Liver (tissue), 9 donors: ENCODE measurements around the gene DACH1. TPM values are rescaled to one million over a fixed set of nuclear protein-coding genes. Genes with fewer than 3 reads are reported as not detected.

Experiments
- DNase-seq: peaks from one replicate; pipeline ENCODE4 v3.0.0-alpha.2; 2017; ENCODE audit warnings: low spot score
- H3K27ac ChIP-seq, 2 donors: one replicate each; pipeline ENCODE4 v1.7.0; 2013; ENCODE audit warnings: inconsistent platforms in 2 of 2, low read length in 2 of 2, control low read depth in 1 of 2, low read depth in 1 of 2, mild to moderate bottlenecking in 1 of 2
- H3K27me3 ChIP-seq, 4 donors: one replicate each; pipeline versions ENCODE4 v1.6.1 to v1.7.0; 2013; ENCODE audit warnings: low read length in 3 of 4, inconsistent platforms in 1 of 4, mild to moderate bottlenecking in 1 of 4, moderate library complexity in 1 of 4; ENCODE audit not compliant: control insufficient read depth in 4 of 4, insufficient read depth in 4 of 4
- H3K36me3 ChIP-seq, 4 donors: one replicate each; pipeline versions ENCODE4 v1.6.1 to v1.7.0; 2013; ENCODE audit warnings: low read length in 3 of 4, mild to moderate bottlenecking in 3 of 4, low read depth in 1 of 4, moderate library complexity in 1 of 4; ENCODE audit not compliant: control insufficient read depth in 4 of 4, insufficient read depth in 3 of 4
- H3K4me1 ChIP-seq, 4 donors: one replicate each; pipeline versions ENCODE4 v1.6.1 to v1.7.0; 2013; ENCODE audit warnings: low read length in 3 of 4, mild to moderate bottlenecking in 3 of 4, moderate library complexity in 1 of 4; ENCODE audit not compliant: control insufficient read depth in 4 of 4, insufficient read depth in 4 of 4
- H3K4me3 ChIP-seq, 3 donors: one replicate each; pipeline versions ENCODE4 v1.6.1 to v1.7.0; 2013; ENCODE audit warnings: low read length in 3 of 3, control low read depth in 1 of 3, low read depth in 1 of 3, mild to moderate bottlenecking in 1 of 3
- H3K9ac ChIP-seq, 2 donors: one replicate each; pipeline ENCODE4 v1.7.0; 2013; ENCODE audit warnings: low read length in 2 of 2, mild to moderate bottlenecking in 2 of 2, moderate library complexity in 2 of 2, control low read depth in 1 of 2, low read depth in 1 of 2
- H3K9me3 ChIP-seq, 4 donors: one replicate each; pipeline versions ENCODE4 v1.6.1 to v1.7.0; 2013; ENCODE audit warnings: low read length in 3 of 4; ENCODE audit not compliant: control insufficient read depth in 4 of 4
- EGR1 ChIP-seq, 2 donors: IDR thresholded peaks; 2 replicates each; pipeline ENCODE4 v1.6.1; 2016 to 2018; ENCODE audit warnings: antibody characterized with exemption in 2 of 2, low read depth in 2 of 2
- FOXA1 ChIP-seq: IDR thresholded peaks from 2 replicates; pipeline ENCODE4 v1.6.1; 2016; ENCODE audit warnings: antibody characterized with exemption
- FOXA2 ChIP-seq: IDR thresholded peaks from 2 replicates; pipeline ENCODE4 v1.6.1; 2016; ENCODE audit warnings: antibody characterized with exemption
- HNF4A ChIP-seq, 2 donors: conservative IDR thresholded peaks; 2 replicates each; pipeline ENCODE4 v1.6.1; 2016; ENCODE audit warnings: antibody characterized with exemption in 2 of 2, mild to moderate bottlenecking in 2 of 2
- HNF4G ChIP-seq: IDR thresholded peaks from 2 replicates; pipeline ENCODE4 v1.6.1; 2016; ENCODE audit warnings: antibody characterized with exemption
- JUND ChIP-seq, 2 donors: IDR thresholded peaks; 2 replicates each; pipeline ENCODE4 v1.6.1; 2016; ENCODE audit warnings: antibody characterized with exemption in 2 of 2
- NR2F2 ChIP-seq: IDR thresholded peaks from 2 replicates; pipeline ENCODE4 v1.6.1; 2016; ENCODE audit warnings: antibody characterized with exemption
- RAD21 ChIP-seq, 2 donors: IDR thresholded peaks; 2 replicates each; pipeline ENCODE4 v1.6.1; 2016; ENCODE audit warnings: antibody characterized with exemption in 2 of 2, mild to moderate bottlenecking in 2 of 2
- RXRA ChIP-seq, 2 donors: IDR thresholded peaks; 2 replicates each; pipeline ENCODE4 v1.6.1; 2017 to 2018; ENCODE audit warnings: antibody characterized with exemption in 2 of 2, mild to moderate bottlenecking in 1 of 2
- SP1 ChIP-seq: IDR thresholded peaks from 2 replicates; pipeline ENCODE4 v1.6.1; 2018; ENCODE audit warnings: antibody characterized with exemption, mild to moderate bottlenecking
- TAF1 ChIP-seq: conservative IDR thresholded peaks from 2 replicates; pipeline ENCODE4 v1.6.1; 2016; ENCODE audit warnings: antibody characterized with exemption, mild to moderate bottlenecking
- YY1 ChIP-seq: IDR thresholded peaks from 2 replicates; pipeline ENCODE4 v1.6.1; 2016; ENCODE audit warnings: antibody characterized with exemption, mild to moderate bottlenecking
- WGBS: extraction: QIAGEN DNeasy Blood & Tissue Kit; methylation state at CpG from one replicate; pipeline ENCODE4 v1.1.7; 2013; 5-methylcytosine and 5-hydroxymethylcytosine counted together
- polyA plus RNA-seq, 2 donors: library from polyadenylated mRNA; stranded (reverse) in 1 of 2; unstranded in 1 of 2; fragments of 200-250 nt in 1 of 2; fragments of >200 nt in 1 of 2; fragmentation: Nextera tagmentation in 1 of 2; extraction: Ambion mirVana in 1 of 2; gene quantifications; one replicate each; pipeline versions ENCODE4 v1.2.1 to v1.2.3, GENCODE V29; 2013 to 2015
- total RNA-seq, 2 donors: library from RNA; depleted of rRNA; stranded (reverse); fragments of >200 nt; gene quantifications; one replicate each; pipeline ENCODE4 v1.2.3, GENCODE V29; 2014
- TF ChIP-seq, protein P1 (sequence below): IDR thresholded peaks from 2 replicates; pipeline ENCODE4 v1.6.1; 2016; ENCODE audit warnings: antibody characterized with exemption
- TF ChIP-seq, protein P2 (sequence below): IDR thresholded peaks from 2 replicates; pipeline ENCODE4 v1.6.1; 2016; ENCODE audit warnings: antibody characterized with exemption
- TF ChIP-seq, protein P3 (sequence below): IDR thresholded peaks from 2 replicates; pipeline ENCODE4 v1.6.1; 2016; ENCODE audit warnings: antibody characterized with exemption
- TF ChIP-seq, protein P4 (sequence below): IDR thresholded peaks from 2 replicates; pipeline ENCODE4 v1.6.1; 2016; ENCODE audit warnings: antibody characterized with exemption, mild to moderate bottlenecking
- donor health status: healthy.
- donor health status: healthy.
- donor health status: healthy.
- donor health status: healthy.
- donor health status: healthy.

The DACH1 gene
- total and polyA plus RNA-seq, 4 donors, result 0.28 to 1.9 (median 0.77) TPM

DNA sequence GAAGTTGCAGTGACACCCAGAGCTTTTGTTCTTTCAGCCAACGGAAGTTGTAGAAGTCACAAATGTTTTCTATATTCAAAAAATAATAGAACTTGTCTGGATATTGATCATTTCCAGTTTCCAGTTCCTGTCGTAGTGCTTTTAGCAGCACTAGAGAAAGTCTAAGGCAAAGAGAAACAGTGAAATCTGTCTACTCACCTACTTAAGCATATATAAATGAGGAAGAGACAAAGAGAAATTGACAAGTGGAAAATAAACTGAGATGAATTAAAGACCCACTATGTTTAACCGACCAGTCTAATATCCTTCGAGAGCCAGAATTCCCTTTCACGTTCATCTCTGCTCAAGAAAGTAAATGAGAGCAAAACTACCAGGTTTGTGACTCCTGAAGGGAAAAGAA is 36.7 kb downstream of the DACH1 start:
- Histone ChIP-seq H3K4me1 (no peaks in the 10 kb centered on the region), H3K9ac (no peak overlapping the region), H3K9me3 (peaks cover 0 to 3% (median 0%) of the 10 kb centered on the region in 4 donors), H3K4me3 (no peak overlapping the region), H3K36me3 (no peaks in the 10 kb centered on the region), H3K27ac (no peak overlapping the region), H3K27me3 (peaks cover 0 to 3% (median 0%) of the 10 kb centered on the region in 4 donors)
- WGBS, result 53% methylated on average over 5 of the region's 5 CpGs
- TF ChIP-seq HNF4A (conservative IDR thresholded peaks at IDR 0.05), result no peak
- no peak for TF ChIP-seq YY1
- TF ChIP-seq, protein P1, sequence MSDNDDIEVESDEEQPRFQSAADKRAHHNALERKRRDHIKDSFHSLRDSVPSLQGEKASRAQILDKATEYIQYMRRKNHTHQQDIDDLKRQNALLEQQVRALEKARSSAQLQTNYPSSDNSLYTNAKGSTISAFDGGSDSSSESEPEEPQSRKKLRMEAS, result no peak
- TF ChIP-seq TAF1, result no peak
- no peak for TF ChIP-seq RXRA (IDR thresholded peaks at IDR 0.05)
- TF ChIP-seq, protein P2, sequence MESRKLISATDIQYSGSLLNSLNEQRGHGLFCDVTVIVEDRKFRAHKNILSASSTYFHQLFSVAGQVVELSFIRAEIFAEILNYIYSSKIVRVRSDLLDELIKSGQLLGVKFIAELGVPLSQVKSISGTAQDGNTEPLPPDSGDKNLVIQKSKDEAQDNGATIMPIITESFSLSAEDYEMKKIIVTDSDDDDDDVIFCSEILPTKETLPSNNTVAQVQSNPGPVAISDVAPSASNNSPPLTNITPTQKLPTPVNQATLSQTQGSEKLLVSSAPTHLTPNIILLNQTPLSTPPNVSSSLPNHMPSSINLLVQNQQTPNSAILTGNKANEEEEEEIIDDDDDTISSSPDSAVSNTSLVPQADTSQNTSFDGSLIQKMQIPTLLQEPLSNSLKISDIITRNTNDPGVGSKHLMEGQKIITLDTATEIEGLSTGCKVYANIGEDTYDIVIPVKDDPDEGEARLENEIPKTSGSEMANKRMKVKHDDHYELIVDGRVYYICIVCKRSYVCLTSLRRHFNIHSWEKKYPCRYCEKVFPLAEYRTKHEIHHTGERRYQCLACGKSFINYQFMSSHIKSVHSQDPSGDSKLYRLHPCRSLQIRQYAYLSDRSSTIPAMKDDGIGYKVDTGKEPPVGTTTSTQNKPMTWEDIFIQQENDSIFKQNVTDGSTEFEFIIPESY, result no peak
- no peak for TF ChIP-seq RAD21 (IDR thresholded peaks at IDR 0.05)
- TF ChIP-seq, protein P3, sequence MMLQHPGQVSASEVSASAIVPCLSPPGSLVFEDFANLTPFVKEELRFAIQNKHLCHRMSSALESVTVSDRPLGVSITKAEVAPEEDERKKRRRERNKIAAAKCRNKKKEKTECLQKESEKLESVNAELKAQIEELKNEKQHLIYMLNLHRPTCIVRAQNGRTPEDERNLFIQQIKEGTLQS, result no peak
- TF ChIP-seq, protein P4, sequence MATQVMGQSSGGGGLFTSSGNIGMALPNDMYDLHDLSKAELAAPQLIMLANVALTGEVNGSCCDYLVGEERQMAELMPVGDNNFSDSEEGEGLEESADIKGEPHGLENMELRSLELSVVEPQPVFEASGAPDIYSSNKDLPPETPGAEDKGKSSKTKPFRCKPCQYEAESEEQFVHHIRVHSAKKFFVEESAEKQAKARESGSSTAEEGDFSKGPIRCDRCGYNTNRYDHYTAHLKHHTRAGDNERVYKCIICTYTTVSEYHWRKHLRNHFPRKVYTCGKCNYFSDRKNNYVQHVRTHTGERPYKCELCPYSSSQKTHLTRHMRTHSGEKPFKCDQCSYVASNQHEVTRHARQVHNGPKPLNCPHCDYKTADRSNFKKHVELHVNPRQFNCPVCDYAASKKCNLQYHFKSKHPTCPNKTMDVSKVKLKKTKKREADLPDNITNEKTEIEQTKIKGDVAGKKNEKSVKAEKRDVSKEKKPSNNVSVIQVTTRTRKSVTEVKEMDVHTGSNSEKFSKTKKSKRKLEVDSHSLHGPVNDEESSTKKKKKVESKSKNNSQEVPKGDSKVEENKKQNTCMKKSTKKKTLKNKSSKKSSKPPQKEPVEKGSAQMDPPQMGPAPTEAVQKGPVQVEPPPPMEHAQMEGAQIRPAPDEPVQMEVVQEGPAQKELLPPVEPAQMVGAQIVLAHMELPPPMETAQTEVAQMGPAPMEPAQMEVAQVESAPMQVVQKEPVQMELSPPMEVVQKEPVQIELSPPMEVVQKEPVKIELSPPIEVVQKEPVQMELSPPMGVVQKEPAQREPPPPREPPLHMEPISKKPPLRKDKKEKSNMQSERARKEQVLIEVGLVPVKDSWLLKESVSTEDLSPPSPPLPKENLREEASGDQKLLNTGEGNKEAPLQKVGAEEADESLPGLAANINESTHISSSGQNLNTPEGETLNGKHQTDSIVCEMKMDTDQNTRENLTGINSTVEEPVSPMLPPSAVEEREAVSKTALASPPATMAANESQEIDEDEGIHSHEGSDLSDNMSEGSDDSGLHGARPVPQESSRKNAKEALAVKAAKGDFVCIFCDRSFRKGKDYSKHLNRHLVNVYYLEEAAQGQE, result no peak
- TF ChIP-seq EGR1 (IDR thresholded peaks at IDR 0.05; ENCODE audit: low read depth in 2 of 2), result no peak
- DNase-seq, result no peak

DNA sequence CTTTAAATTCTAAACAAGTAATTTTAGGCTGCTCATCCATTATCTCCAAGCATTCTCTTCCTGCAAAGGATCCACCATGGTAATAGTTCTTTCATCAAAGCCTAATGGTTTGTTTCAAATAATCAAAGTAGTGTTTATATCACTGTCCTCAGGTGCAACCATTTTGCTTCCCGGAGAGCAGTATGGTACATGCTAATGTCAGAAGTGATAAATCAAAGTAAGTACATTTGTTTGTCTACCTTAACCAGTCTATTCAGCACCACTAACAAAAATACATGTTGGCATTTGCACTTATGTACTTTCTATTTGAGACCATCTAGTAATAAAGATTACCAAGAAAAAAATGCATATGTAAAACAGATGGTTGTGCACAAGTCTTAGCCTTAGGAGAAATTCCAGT is 37.5 kb downstream of the DACH1 start:
- WGBS, result 74% methylated on average over 1 of the region's 1 CpG
- no peaks in the 10 kb centered on the region for H3K36me3 ChIP-seq
- DNase-seq, result no peak
- H3K9ac ChIP-seq, result no peak overlapping the region
- no peak overlapping the region for H3K27ac ChIP-seq
- peaks cover 0 to 3% (median 0%) of the 10 kb centered on the region in 4 donors for H3K9me3 ChIP-seq
- H3K4me3 ChIP-seq, result no peak overlapping the region
- H3K4me1 ChIP-seq, result no peaks in the 10 kb centered on the region
- no peak for TF ChIP-seq RXRA (IDR thresholded peaks at IDR 0.05)
- no peak for TF ChIP-seq TAF1
- H3K27me3 ChIP-seq, result peaks cover 0 to 3% (median 0%) of the 10 kb centered on the region in 4 donors

DNA sequence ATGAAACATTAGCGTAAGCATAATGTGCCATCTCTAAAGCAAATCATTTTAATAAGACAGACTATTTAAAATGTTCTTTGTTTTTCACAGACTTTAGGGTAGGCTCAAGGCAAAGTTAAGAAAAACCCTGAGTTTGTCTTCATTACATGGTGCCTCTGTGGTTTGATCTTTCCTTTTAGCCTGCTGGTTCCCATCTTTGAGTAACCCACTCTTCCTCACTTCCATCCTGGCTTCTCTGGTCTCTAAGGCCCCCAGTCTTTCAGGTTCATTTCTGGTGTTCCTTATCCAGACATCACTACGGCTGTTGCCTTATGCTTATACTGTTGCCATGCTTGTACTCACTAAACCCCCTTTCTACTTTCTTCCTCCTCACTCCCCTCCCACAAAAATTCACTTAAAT is 38.4 kb downstream of the DACH1 start:
- no peak overlapping the region for H3K9ac ChIP-seq
- WGBS, result 80% methylated on average over 2 of the region's 2 CpGs
- peaks cover 0 to 3% (median 0%) of the 10 kb centered on the region in 4 donors for H3K27me3 ChIP-seq
- H3K27ac ChIP-seq, result no peak overlapping the region
- no peak for DNase-seq
- no peaks in the 10 kb centered on the region for H3K4me1 ChIP-seq
- H3K36me3 ChIP-seq, result no peaks in the 10 kb centered on the region
- no peak overlapping the region for H3K4me3 ChIP-seq
- TF ChIP-seq HNF4G, result no peak
- TF ChIP-seq, protein P1, result no peak
- TF ChIP-seq, protein P3, result no peak
- TF ChIP-seq TAF1, result no peak
- TF ChIP-seq, protein P2, result no peak
- no peak for TF ChIP-seq YY1
- no peak for TF ChIP-seq SP1
- no peak for TF ChIP-seq JUND (IDR thresholded peaks at IDR 0.05)
- no peak for TF ChIP-seq FOXA2
- TF ChIP-seq RAD21 (IDR thresholded peaks at IDR 0.05), result no peak
- TF ChIP-seq EGR1 (IDR thresholded peaks at IDR 0.05; ENCODE audit: low read depth in 2 of 2), result no peak
- TF ChIP-seq NR2F2, result no peak
- TF ChIP-seq RXRA (IDR thresholded peaks at IDR 0.05), result no peak
- no peak for TF ChIP-seq FOXA1
- H3K9me3 ChIP-seq, result peaks cover 0 to 3% (median 0%) of the 10 kb centered on the region in 4 donors
